Large intestine (tissue), 12 donors: ENCODE measurements around the gene UBAP1. TPM values are rescaled to one million over a fixed set of nuclear protein-coding genes. Genes with fewer than 3 reads are reported as not detected.
"Not testable (repeated sequence)": the region's sequence is repeated elsewhere in the genome, so short reads cannot be mapped to it uniquely, and the experiment has no call there.

Experiments used
- DNase-seq, 2 donors: peaks; one replicate each; pipeline versions ENCODE4 v3.0.0 to v3.0.0-alpha.2; 2013
- H3K27ac ChIP-seq: one replicate; pipeline ENCODE4 v1.5.1; 2013; ENCODE audit warnings: low read length
- H3K27me3 ChIP-seq: 2 replicates; pipeline ENCODE4 v1.6.1; 2013; ENCODE audit warnings: low read length; ENCODE audit not compliant: control insufficient read depth, insufficient read depth
- H3K36me3 ChIP-seq: 2 replicates; pipeline ENCODE4 v1.6.1; 2013; ENCODE audit warnings: low read length; ENCODE audit not compliant: control insufficient read depth, insufficient read depth
- H3K4me1 ChIP-seq: one replicate; pipeline ENCODE4 v1.6.1; 2013; ENCODE audit warnings: low read length; ENCODE audit not compliant: control insufficient read depth, insufficient read depth
- H3K4me3 ChIP-seq: one replicate; pipeline ENCODE4 v1.5.1; 2013; ENCODE audit warnings: low read length
- H3K9me3 ChIP-seq: one replicate; pipeline ENCODE4 v1.6.1; 2013; ENCODE audit warnings: mild to moderate bottlenecking, low read depth, low read length, moderate library complexity; ENCODE audit not compliant: control insufficient read depth
- WGBS: methylation state at CpG from one replicate; pipeline ENCODE4 v1.1.5; 2013; ENCODE audit warnings: low lambda C conversion rate; ENCODE audit not compliant: insufficient coverage; 5-methylcytosine and 5-hydroxymethylcytosine counted together
- long read RNA-seq, 11 donors: transcript quantifications; one replicate each; lab custom pipeline, GENCODE V29; 2026
- polyA plus RNA-seq: library from polyadenylated mRNA; unstranded; fragments of 120-200 nt; gene quantifications from one replicate; pipeline ENCODE4 v1.2.1, GENCODE V29; 2013

Gene UBAP1
- 43.4 TPM for polyA plus RNA-seq
- long read RNA-seq, donor 1, partial matches to known transcripts, result 10 of 12 reads
- long read RNA-seq, donor 1, other reads (novel, unspliced or antisense), result 0 of 12 reads
- long read RNA-seq, donor 2, transcript UBAP1-201 (7 exons, 2,735 nt), result major isoform, 9 of 90 reads
- long read RNA-seq, donor 2, partial matches to known transcripts, result 81 of 90 reads
- long read RNA-seq, donor 2, other reads (novel, unspliced or antisense), result 0 of 90 reads
- long read RNA-seq, donor 3, result 0 reads
- long read RNA-seq, donor 4, partial matches to known transcripts, result 0 of 1 reads
- long read RNA-seq, donor 4, other reads (novel, unspliced or antisense), result 0 of 1 reads
- long read RNA-seq, donor 5, partial matches to known transcripts, result 0 of 3 reads
- long read RNA-seq, donor 5, other reads (novel, unspliced or antisense), result 0 of 3 reads
- long read RNA-seq, donor 6, transcript UBAP1-201 (7 exons, 2,735 nt), result major isoform, 11 of 34 reads
- long read RNA-seq, donor 6, partial matches to known transcripts, result 23 of 34 reads
- long read RNA-seq, donor 6, other reads (novel, unspliced or antisense), result 0 of 34 reads
- long read RNA-seq, donor 7, partial matches to known transcripts, result 0 of 3 reads
- long read RNA-seq, donor 7, other reads (novel, unspliced or antisense), result 0 of 3 reads
- long read RNA-seq, donor 8, transcript UBAP1-201 (7 exons, 2,735 nt), result major isoform, 13 of 39 reads
- long read RNA-seq, donor 8, partial matches to known transcripts, result 25 of 39 reads
- long read RNA-seq, donor 8, other reads (novel, unspliced or antisense), result 0 of 39 reads
- long read RNA-seq, donor 9, transcript UBAP1-201 (7 exons, 2,735 nt), result major isoform, 8 of 19 reads
- long read RNA-seq, donor 9, partial matches to known transcripts, result 11 of 19 reads
- long read RNA-seq, donor 9, other reads (novel, unspliced or antisense), result 0 of 19 reads
- long read RNA-seq, donor 10, transcript UBAP1-201 (7 exons, 2,735 nt), result major isoform, 15 of 24 reads
- long read RNA-seq, donor 10, partial matches to known transcripts, result 9 of 24 reads
- long read RNA-seq, donor 10, other reads (novel, unspliced or antisense), result 0 of 24 reads
- long read RNA-seq, donor 11, transcript UBAP1-201 (7 exons, 2,735 nt), result major isoform, 8 of 15 reads
- long read RNA-seq, donor 11, partial matches to known transcripts, result 7 of 15 reads
- long read RNA-seq, donor 11, other reads (novel, unspliced or antisense), result 0 of 15 reads

DNA sequence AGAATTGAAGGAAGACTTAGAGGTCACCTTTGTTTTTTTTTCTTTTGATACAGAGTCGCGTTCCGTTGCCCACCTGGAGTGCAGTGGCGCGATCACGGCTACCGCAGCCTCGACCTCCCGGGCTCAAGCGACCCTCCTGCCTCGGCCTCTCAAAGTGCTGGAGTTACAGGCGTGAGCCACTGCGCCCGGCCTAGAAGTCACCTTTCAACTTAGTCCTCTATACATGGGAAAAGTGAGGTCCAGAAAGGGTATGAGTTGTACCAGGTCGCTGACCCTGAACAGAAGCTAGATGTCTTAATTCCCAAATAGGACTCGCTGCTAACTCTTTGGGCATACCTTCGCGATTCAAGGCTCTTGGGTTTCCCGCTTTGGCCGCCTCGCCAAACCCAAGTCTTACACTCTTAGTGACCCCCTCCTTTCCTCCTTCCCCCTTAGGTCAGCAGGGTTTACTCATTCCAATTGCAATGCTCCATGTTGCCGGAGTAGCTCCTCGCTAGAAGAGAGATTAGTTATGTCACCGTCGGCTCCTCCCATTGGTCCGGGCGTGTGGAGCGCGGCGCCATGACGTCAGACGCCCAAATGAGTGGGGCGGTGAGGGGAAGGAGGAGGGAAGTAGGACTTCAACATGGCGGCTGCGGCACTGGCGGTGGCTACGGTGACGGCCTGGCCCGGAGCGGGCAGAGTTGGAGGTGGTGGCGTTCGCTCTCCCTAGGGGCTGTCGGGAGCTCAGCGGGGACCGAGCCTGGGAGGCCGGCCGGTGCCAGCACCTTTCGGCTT, at the start of gene UBAP1:
TSS of gene UBAP1 (plus strand) at position 608 of the 777 bp plus-strand sequence. CDS start 41,872 bp downstream, outside the sequence.
- WGBS, result 0% methylated on average over 1 of the region's 48 CpGs
- H3K9me3 ChIP-seq, result no peaks in the 10 kb centered on the region
- H3K27ac ChIP-seq, result peak within 1 kb of the TSS; percentile 98
- peaks cover 6% of the 10 kb centered on the region for H3K4me1 ChIP-seq
- H3K27me3 ChIP-seq, result no peaks in the 10 kb centered on the region
- DNase-seq, result peak; percentile 99
- H3K4me3 ChIP-seq, result peak within 1 kb of the TSS; percentile 86
- no peaks in the 10 kb centered on the region for H3K36me3 ChIP-seq

DNA sequence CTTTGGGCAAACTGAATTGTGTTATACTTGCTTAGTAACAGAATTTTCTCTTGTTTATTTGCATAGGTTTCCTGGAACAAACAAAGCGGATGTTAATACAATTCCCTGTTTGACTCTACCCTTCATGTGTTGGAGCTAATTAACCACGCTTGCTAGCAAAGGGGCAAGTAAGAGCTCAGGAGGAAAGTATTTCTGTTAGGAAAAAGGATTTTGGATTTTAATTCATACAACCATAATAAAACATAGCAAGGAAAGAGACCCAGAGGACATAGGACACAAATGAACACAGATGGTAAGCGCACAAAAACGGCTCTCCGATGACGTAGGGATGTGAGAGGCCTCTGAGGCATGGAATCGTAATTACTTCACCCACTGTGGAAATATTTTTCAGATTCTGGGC, 47.3 kb upstream of the UBAP1 start:
- no peaks in the 10 kb centered on the region for H3K4me1 ChIP-seq
- no peaks in the 10 kb centered on the region for H3K27me3 ChIP-seq
- WGBS, result 90% methylated on average over 2 of the region's 7 CpGs
- H3K27ac ChIP-seq, result no peak overlapping the region
- H3K9me3 ChIP-seq, result peaks cover 1% of the 10 kb centered on the region
- DNase-seq, result no peak
- no peak overlapping the region for H3K4me3 ChIP-seq
- H3K36me3 ChIP-seq, result no peaks in the 10 kb centered on the region

DNA sequence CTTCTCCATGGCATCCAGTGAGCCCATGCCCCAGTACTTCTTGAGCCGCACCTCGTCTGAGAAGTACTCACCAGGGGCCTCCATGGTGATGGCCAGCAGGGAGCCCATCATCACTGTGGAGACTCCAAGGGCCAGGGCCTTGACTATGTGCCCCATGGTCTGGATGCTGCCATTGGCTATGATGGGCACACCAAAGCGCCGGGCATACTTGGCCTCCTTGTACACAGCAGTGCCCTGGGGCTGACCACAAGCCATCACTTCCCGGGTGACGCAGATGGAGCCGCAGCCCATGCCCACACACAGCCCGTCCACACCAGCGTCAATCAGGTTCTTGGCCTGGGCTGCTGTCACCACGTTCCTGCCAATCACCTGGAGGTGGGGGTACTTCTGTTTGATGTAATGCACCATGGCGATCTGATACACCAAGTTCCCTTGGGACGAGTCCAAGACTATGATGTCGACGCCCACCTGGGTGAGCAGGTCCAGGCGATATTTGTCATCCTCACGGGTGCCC, 45.4 kb upstream of the UBAP1 start:
- no peak overlapping the region for H3K4me3 ChIP-seq
- H3K27me3 ChIP-seq, result no peaks in the 10 kb centered on the region
- H3K9me3 ChIP-seq, result peaks cover 4% of the 10 kb centered on the region
- no peaks in the 10 kb centered on the region for H3K4me1 ChIP-seq
- H3K36me3 ChIP-seq, result no peaks in the 10 kb centered on the region
- no peak overlapping the region for H3K27ac ChIP-seq
- DNase-seq, result no peak
- no CpG with 5 or more reads among the region's 16 CpGs for WGBS

DNA sequence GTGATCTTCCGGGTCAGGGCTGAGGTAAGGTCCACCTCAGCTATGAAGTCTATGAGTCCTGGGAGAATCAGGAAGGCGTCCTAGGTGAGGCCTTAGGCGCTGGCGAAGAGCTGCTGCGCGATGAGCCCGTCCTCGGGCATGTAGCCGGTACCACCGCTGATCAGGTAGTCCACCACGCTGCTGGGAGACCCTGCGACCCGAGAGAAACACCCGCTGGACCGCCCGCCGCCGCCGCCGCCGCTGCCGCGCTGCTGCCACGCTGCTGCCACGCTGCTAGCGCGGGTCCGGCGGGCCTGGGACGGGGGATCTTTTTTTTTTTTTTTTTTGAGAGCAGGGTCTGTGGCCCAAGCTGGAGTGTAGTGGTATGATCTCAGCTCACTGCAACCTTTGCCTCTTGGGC, 44.3 kb upstream of the UBAP1 start:
- Histone ChIP-seq H3K4me1 (no peaks in the 10 kb centered on the region), H3K9me3 (peaks cover 4% of the 10 kb centered on the region), H3K27me3 (no peaks in the 10 kb centered on the region), H3K36me3 (no peaks in the 10 kb centered on the region), H3K27ac (no peak overlapping the region), H3K4me3 (no peak overlapping the region)
- whole genome bisulfite sequencing, result no CpG with 5 or more reads among the region's 30 CpGs
- no peak for DNase-seq

DNA sequence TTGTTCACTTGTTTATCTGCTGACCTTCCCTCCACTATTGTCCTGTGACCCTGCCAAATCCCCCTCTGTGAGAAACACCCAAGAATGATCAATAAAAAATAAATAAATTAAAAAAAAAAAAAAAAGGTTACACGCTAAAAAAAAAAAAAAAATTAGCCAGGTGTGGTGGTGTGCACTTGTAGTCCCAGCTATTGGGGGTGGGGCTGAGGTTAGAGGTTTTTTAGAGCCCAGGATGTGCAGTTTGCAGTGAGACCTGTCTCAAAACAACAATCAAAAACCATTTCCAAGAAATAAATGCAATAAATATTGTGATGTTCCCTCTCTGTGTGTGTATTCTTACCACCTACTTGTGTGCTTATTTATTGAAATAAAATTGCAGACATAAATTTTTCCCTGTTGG, 40.2 kb upstream of the UBAP1 start:
- not testable (repeated sequence) for H3K9me3 ChIP-seq, H3K4me3 ChIP-seq, DNase-seq, H3K27me3 ChIP-seq, H3K27ac ChIP-seq, H3K4me1 ChIP-seq, H3K36me3 ChIP-seq
- WGBS, result no CpG with 5 or more reads among the region's 1 CpG

DNA sequence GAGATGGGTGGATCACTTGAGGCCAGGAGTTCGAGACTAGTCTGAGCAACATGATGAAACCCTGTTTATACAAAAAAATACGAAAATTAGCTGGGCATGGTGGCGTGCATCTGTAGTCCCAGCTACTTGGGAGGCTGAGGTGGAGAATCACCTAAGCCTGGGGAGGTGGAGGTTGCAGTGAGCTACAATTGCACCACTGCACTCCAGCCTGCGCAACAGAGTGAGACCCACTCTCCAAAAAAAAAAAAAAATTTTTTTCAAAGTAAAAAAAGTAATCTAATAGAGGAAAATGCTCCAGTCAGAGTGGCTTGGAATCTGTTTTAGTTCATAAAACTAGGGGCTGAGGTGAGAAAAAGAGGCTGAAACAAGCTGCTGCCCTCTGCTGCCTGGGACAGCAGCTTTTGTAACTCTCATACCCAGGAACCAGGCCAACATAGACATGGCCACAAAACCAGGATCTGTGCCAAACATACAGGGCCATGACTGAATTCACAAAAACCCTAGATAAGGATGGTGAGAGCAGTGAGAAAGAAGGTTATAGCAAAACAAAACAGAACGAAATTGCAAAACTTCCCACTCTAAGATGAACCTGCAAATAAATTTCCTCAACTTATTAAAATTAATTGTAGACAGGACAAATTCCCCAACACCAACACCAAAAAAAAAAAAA, 39.2 kb upstream of the UBAP1 start:
- H3K27me3 ChIP-seq, result no peaks in the 10 kb centered on the region
- no peak overlapping the region for H3K27ac ChIP-seq
- H3K4me3 ChIP-seq, result no peak overlapping the region
- H3K36me3 ChIP-seq, result no peaks in the 10 kb centered on the region
- no peaks in the 10 kb centered on the region for H3K4me1 ChIP-seq
- H3K9me3 ChIP-seq, result peaks cover 4% of the 10 kb centered on the region
- WGBS, result 73% methylated on average over 3 of the region's 5 CpGs
- no peak for DNase-seq

DNA sequence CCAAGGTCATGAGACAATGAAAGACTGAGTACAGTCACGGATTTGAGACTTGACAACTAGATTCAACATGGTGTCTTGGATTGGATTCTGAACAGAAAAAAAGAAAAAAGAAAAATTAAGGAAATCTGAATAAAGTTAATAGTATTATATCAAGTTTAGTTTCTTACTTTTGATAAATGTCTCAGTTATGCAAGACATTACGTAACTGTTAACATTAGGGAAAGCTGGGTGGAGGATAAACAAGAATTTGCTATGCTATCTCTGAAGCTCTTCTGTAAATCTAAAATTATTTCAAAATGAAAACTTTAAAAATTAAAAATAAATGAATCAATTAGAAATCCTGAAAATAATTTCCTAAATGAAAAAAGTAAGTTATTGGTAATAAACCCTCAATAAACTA, 38.0 kb upstream of the UBAP1 start:
- H3K27me3 ChIP-seq, result no peaks in the 10 kb centered on the region
- H3K9me3 ChIP-seq, result peaks cover 4% of the 10 kb centered on the region
- H3K4me1 ChIP-seq, result no peaks in the 10 kb centered on the region
- 91% methylated on average over 1 of the region's 2 CpGs for WGBS
- no peak for DNase-seq
- no peak overlapping the region for H3K4me3 ChIP-seq
- no peaks in the 10 kb centered on the region for H3K36me3 ChIP-seq
- H3K27ac ChIP-seq, result no peak overlapping the region

DNA sequence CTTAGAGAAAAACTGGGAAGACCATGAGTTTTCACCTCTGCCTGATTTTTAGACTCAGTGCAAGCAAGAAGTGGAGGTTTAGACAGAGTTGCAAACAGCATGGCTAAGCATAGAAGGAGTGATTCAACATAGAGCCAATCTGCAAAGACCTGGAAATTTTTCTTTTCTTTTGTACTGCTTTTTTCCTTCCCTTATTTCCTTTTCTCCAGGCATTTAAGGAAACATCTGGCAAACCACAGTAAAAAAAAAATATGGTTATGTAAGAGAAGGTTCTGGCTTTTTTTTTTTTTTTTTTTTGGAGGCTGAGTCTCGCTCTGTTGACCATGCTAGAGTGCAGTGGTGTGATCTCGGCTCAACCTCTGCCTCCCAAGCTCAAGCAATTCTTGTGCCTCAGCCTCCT, 35.7 kb upstream of the UBAP1 start:
- Histone ChIP-seq H3K9me3 (no peaks in the 10 kb centered on the region), H3K27me3 (no peaks in the 10 kb centered on the region), H3K4me1 (no peaks in the 10 kb centered on the region), H3K27ac (no peak overlapping the region), H3K4me3 (no peak overlapping the region), H3K36me3 (no peaks in the 10 kb centered on the region)
- DNase-seq, result no peak
- WGBS, result no CpG with 5 or more reads among the region's 2 CpGs

DNA sequence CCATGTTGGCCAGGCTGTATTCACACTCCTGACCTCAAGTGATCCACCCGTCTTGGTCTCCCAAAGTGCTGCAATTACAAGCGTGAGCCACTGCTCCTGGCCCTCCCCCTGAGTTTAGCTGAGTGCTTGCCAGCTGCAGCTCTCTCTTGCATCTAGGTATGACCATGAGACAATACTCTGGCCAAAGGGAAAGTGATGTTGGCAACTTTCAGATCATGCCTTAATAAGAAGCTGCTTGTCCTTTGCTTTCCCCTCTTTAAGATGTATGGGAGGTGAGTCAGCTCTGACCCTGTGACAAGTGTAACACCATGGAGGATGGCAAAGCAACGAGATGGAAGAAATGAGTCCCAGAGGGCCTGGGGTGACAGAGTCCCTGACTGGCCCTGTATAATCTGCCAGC, 33.7 kb upstream of the UBAP1 start:
- DNase-seq, result no peak

More for the DNA sequence above, 33.7 kb upstream of the UBAP1 start:
- no CpG with 5 or more reads among the region's 3 CpGs for WGBS
- no peaks in the 10 kb centered on the region for H3K4me1 ChIP-seq
- H3K4me3 ChIP-seq, result no peak overlapping the region
- H3K27ac ChIP-seq, result no peak overlapping the region
- no peaks in the 10 kb centered on the region for H3K9me3 ChIP-seq
- H3K27me3 ChIP-seq, result no peaks in the 10 kb centered on the region
- no peaks in the 10 kb centered on the region for H3K36me3 ChIP-seq
